ENCODE measurements around the gene MYBPC3. TPM values are rescaled to one million over a fixed set of nuclear protein-coding genes. Genes with fewer than 3 reads are reported as not detected.

MYBPC3 gene
- total RNA-seq, 1 experiment from 2014 or later: 0.07 TPM

DNA sequence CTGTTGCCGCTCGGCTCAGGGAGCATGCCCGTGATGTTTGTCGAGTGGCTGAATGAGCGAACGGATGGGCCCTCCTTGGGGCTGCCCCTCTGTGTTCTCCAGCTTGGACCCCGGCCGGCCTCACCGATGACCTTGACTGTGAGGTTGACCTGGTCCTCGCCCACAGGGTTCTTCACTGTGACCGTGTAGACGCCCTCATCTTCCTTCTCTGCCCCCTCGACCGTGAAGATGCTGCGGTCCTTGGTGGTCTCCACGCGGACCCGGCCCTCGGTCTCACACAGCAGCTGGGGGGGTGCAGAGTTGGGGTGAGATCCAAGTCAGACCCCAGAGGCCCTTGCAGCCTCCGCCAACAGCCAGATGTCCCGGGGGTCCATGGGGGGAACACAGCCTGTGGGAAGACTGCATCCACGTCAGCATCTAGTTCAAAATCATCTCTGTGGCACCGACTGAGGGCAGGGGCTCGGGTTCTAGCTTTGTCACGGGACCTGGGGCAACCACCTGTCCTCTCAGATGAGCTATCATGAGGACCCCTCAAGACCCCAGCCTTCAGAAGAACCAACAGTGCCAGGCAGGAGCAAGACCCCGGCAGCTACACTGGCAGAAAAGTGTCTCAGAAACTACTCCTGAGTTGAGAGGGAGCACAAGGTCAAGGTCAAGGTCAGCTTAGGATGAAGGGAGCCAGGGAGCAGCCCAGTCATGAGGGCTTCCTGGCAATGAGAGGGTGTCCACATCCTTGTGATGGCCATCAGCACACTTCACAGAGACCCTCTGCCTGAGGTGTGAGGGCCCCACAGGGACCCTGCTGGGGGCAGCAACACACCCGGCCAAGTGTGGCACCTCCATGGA is 13.9 kb downstream of the MYBPC3 start (continued):
- TF ChIP-seq ZBTB43 (CRISPR knock-in tag; IDR thresholded peaks at IDR 0.05) (no peak), SOX15 (CRISPR knock-in tag; IDR thresholded peaks at IDR 0.05) (no peak)

- Mint-ChIP-seq H3K27me3 (ENCODE audit: low read depth) (no peaks in the 10 kb centered on the region), H3K4me1 (no peaks in the 10 kb centered on the region), H3K9me3 (no peaks in the 10 kb centered on the region), H3K27ac (no peak overlapping the region; the same call in 1 of the 2 replicates), H3K4me3 (no peak overlapping the region), H3K36me3 (no peaks in the 10 kb centered on the region)
- ChIA-PET CTCF (interaction anchor here (1.4 to 2.8 kb wide), 2 partner anchors 17 to 160 kb away, joined by 4 to 15 read pairs; no protein-coding TSS in a partner anchor), POLR2A (no interaction called here)
- TF ChIP-seq NFYB (CRISPR knock-in tag; conservative IDR thresholded peaks at IDR 0.05; ENCODE audit: low read depth) (no peak), HMGXB4 (CRISPR knock-in tag; IDR thresholded peaks at IDR 0.05) (no peak), ZNF532 (CRISPR knock-in tag; IDR thresholded peaks at IDR 0.05; ENCODE audit: borderline replicate concordance) (no peak), CBFB (CRISPR knock-in tag; IDR thresholded peaks at IDR 0.05; ENCODE audit: low read depth) (no peak), E2F5 (CRISPR knock-in tag; IDR thresholded peaks at IDR 0.05) (no peak), GRHL2 (CRISPR knock-in tag; IDR thresholded peaks at IDR 0.05; ENCODE audit: insufficient replicate concordance, severe bottlenecking) (no peak), TCF7 (CRISPR knock-in tag; IDR thresholded peaks at IDR 0.05; ENCODE audit: low read depth) (no peak), FOXK1 (CRISPR knock-in tag; IDR thresholded peaks at IDR 0.05) (no peak), AFF4 (CRISPR knock-in tag; IDR thresholded peaks at IDR 0.05; ENCODE audit: borderline replicate concordance) (no peak), ZNF232 (CRISPR knock-in tag; IDR thresholded peaks at IDR 0.05) (no peak), ZNF317 (CRISPR knock-in tag; IDR thresholded peaks at IDR 0.05; ENCODE audit: borderline replicate concordance, low read depth) (no peak), ATF1 (CRISPR knock-in tag; IDR thresholded peaks at IDR 0.05) (no peak), SP1 (CRISPR knock-in tag; conservative IDR thresholded peaks at IDR 0.05) (no peak), NFATC4 (CRISPR knock-in tag; IDR thresholded peaks at IDR 0.05) (no peak), ZNF121 (CRISPR knock-in tag; IDR thresholded peaks at IDR 0.05) (no peak)
- DNase-seq (ENCODE audit: low spot score): no peak
- no peak for ATAC-seq
These were observed 15.1 kb downstream of the MYBPC3 start for GRCh38 chr11:47337229-47337924.

All from WTC11 (cell line).